HG02970 (cell line): Measurements from ENCODE around the gene IQCK.
"Not testable (repeated sequence)": the region's sequence is repeated elsewhere in the genome, so short reads cannot be mapped to it uniquely, and the experiment has no call there.

Source experiments
- ATAC-seq: cut with Tn5 transposase; IDR thresholded peaks from one replicate; pipeline ENCODE4 v1.9.1; 2021; ENCODE audit warnings: mild to moderate bottlenecking, moderate library complexity, moderate number of reproducible peaks; ENCODE audit not compliant: unreplicated experiment, low FRiP score

The IQCK gene

DNA sequence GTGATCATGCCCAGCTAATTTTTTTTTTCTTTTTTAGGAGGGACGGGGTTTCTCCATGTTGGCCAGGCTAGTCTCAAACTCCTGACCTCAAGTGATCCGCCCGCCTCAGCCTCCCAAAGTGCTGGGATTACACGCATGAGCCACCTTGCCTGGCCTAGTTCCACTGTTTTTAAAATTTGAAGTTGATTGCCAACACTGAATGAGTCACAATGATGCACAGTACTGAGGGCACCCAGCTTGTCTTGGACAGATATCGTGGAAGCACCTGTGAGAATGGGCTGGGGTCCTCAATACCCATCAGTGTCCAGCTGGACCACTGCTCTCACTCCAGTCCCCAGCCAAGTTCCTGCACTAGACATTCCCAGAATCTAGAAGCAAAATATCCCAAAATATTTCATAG is 2.5 kb upstream of the IQCK start:
- no peak for ATAC-seq

DNA sequence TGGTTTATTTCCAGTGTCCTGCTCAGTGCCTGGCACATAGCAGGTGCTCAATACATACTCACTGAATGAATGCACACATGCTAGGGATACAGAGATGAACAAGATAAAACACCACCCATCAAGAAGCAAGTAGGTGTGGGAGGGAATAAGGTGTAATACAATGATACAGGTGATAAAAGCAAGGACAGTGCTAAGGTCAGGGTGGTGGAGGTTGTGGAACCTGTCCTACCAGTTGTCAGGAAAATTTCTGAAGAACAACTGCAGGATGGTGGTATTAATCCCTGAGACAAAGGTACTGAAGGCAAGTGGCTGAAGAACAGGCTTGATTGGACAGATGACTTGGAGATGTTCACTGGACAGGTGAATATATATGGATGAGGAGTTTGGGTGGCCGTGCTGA is 1.9 kb upstream of the IQCK start:
- no peak for ATAC-seq

DNA sequence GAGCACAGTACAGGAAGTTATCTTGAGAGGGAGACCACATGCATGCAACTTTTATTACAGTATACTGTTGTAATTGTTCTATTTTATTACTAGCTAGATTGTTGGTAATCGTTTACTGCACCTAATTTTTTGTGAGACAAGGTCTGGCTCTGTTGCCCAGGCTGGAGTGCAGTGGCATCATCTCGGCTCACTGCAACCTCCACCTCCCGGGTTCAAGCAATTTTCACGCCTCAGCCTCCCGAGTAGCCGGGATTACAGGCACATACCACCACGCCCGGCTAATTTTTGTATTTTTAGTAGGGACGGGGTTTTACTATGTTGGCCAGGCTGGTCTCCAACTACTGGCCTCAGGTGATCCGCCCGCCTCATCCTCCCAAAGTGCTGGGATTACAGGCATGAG is 1.3 kb upstream of the IQCK start:
- ATAC-seq, result not testable (repeated sequence)

DNA sequence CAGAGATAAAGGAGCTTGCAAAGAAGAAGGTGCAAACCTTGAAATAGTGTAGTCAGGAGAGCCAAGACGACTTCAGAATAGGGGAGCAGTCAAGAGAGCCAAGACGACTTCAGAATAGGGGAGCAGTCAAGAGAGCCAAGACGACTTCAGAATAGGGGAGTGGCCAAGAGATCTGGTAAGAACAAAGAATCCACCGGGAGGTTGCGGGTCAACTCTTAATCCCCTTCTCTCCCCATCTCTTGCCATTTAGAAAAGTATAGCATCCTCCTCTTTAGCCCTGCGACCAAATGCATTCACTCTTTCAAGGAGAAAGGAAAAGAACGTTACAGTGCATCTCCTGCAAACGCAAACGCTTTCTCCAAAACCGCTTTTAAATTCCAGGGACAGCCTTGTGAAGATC is 757 bp upstream of the IQCK start:
- ATAC-seq, result no peak

DNA sequence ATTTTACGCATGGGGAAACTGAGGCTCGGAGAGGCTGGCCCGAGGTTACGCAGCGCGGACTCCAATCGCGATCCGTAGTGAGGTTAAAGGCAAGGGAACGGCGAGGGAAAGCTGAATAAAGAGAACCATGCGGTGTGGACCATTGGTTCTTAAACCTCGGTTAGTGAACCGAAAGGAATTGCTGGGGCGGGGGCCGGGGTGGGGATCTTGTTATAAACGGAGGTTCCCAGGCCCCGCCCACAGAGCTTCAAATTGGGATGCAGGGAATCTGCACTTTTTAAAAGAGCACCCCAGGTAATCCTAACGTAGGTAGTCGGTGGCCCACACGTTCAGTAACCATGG is 524 bp downstream of the IQCK start:
- no peak for ATAC-seq

DNA sequence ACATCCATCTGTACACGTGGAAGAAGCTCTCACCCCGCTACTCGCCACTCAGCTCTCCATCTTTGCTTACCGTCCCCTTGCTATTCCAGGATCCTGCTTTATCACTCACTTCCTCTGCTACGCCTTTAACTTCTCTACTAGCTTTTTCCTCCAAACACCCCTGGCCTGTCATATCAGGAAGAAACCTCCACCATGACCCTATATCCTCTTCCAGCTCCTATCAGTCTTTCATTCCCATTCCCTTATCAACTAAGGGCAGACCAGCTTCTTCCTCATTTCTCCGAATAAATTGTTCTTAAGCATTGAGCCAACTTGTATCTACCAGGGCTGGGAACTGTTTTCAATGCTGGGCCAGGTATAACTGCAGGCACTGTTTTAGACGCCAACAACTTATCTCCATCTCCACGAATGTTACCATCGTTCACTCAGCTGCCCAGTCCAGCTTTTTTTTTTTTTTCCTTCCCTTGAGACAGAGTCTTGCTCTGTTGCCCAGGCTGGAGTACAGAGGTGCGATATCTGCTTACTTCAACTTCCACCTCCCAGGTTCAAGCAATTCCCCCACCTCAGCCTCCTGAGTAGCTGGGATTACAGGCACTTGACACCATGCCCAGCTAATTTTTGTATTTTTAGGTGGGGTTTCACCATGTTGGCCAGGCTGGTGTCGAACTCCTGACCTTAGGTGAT is 4.3 kb downstream of the IQCK start:
- ATAC-seq, result no peak

DNA sequence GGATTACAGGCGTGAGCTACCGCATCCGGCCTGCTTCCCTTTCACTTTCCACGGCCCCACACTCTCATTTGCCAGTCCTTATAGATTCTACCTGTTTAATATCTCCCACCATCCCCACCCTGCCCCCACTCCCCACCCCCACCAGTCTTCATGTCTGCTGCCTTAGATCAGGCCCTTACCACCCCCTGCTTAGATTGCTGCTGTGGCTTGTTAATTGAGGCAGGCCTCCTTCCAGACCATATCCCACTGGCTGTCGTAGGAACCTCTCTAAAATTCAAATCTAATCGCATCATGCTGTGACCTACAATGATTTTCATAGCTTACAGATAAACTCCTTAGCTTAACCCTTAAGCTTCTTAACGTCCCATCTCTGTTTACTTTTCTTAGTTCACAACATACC is 4.9 kb downstream of the IQCK start:
- no peak for ATAC-seq

DNA sequence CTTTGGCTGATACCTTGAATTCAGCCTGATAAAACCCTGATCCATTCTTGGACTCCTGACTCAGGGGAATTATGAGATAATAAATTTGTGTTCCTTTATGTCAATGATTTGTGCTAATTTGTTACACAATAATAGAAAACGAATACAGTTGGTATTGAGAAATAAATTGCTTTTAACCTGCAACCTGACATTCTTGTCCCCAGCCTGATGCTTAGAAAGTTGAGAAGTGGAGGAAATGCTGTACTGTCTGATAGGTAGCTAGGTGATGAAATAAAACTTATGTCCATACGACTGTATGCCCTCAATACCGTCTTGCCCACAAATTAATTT is 10.5 kb downstream of the IQCK start:
- ATAC-seq, result no peak

DNA sequence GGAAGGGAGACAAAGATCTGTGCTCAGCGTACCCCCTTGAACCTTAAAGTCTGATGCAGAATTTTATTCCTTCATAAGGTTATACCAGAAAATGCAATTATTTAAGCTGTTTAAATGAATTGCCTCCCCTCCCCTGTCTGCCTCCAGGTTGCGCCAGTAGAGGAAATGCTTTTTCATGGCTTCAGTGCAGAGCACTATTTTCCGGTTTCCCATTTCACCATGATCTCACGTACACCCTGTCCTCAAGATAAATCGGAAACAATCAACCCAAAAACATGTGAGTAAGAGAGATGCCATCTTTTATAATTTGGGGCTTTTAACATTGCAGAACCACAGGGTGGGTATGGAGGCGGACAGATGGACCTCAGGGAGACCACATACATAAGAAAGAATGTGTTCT is 15.5 kb downstream of the IQCK start:
- ATAC-seq, result no peak

DNA sequence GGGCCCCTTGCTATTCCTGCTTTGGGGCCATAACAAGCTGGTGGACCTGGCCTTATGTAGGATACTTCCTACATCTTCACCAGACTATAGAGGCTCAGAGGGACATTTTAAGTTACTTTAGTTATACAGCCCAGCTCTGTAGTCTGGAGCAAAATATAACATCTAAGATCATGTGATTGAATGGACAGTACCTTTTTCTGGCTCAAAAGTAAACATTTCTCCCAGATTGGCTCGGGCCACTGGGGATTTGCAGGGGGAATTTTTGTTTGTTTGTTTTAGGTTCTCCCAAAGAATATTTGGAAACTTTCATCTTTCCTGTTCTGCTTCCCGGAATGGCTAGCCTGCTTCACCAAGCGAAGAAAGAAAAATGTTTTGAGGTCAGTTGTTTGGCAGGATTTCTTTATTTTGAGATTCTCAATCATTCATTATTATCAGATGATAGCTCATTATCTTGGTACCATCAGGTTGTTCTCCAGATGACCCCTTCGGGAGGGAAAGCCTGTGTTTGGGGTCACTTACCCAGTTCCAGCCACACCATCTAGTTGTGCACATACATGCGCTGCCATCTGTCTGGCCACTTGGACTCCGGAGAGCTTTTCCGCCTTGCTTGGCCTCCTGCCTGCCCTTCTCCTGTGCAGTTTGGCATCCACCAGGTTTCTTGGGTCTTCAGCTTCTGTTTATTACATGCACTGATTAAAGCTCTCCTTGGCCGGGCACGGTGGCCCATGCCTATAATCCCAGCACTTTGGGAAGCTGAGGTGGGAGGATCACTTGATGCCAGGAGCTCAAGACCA is 17.2 kb downstream of the IQCK start:
- no peak for ATAC-seq

DNA sequence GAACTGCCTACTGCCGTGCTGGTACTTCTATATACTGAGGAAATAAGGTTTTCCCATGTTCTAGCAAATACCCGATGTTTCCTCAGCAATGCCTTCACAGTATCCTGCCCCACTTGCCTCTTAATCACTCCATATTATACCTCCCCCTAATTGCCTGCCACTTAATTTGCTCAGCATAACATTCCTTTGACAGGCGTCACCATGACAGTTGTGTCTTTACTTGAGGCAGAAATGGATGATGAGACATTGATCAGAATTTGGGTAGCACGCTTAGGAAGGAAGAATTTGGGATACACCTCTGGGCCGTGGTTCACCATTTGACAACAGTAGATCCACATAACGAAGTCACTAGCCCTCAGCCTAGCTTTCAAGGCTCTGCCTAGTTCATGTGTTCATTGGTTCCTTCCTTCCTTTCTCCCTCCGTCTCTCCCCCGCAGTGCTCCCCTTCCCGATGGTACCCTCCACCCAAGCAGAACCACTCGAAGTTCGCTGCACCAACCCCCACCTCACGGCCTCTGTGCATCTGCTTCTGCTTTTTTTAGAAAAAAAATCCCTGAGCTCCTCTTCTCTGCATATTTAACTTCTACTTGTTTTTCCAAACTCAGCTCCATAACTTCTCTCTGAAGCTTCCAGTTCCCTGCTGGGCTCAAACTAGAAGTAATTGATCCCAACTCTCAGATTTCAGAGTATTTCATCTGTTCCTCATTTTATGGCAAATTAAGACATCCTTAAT is 19.4 kb downstream of the IQCK start:
- no peak for ATAC-seq

DNA sequence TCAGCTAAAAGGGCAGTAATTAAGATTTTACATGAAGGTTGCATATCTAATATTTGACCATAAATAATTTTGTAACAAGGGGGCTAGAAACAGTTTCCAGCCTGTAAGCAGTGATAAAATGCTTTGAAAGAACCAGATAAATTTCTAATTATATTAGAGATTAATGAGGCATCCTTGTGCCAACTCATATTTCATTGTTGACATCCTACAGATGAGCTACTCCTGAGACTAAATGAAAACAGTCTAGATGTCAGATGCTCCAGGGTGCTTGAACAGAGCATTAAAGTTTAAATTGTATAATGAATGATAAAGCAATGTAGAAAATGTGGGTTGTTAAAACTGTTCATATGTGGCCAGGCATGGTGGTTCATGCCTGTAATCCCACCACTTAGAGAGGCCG is 23.3 kb downstream of the IQCK start:
- no peak for ATAC-seq

DNA sequence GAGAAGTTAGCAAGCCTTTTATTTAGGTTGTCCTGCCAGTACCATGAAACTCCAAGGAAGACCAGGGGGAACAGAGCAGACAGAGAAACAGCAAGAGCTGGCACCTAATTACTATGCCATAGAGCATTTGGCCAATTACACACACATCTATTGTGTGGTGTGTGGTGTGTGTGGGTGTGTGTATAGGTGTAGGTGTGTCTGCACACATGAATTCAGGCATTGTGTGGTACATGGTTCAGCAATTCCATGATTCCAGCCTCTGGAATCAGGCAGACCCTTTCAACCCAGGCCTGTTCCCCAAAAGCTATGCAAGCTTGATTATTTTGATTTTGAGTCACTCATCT is 25.7 kb downstream of the IQCK start:
- no peak for ATAC-seq

DNA sequence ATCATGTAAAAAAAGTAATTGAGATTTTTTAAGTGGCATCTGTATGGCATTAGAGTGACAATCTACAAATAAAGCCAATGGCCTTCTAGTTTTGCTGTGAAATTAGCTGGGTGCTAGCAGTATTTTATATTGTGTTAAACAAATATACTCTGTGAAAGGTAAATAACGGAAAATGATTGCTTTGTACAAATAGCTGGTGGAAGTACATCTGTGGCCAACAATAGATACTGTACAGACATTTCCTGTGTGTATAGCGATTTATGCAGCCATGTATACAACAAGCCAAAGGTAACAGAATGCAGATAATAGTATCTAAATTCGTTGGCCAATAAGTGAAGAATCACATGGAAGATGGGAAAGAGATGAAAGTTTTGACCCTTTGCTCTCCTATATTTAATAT is 26.6 kb downstream of the IQCK start:
- no peak for ATAC-seq

DNA sequence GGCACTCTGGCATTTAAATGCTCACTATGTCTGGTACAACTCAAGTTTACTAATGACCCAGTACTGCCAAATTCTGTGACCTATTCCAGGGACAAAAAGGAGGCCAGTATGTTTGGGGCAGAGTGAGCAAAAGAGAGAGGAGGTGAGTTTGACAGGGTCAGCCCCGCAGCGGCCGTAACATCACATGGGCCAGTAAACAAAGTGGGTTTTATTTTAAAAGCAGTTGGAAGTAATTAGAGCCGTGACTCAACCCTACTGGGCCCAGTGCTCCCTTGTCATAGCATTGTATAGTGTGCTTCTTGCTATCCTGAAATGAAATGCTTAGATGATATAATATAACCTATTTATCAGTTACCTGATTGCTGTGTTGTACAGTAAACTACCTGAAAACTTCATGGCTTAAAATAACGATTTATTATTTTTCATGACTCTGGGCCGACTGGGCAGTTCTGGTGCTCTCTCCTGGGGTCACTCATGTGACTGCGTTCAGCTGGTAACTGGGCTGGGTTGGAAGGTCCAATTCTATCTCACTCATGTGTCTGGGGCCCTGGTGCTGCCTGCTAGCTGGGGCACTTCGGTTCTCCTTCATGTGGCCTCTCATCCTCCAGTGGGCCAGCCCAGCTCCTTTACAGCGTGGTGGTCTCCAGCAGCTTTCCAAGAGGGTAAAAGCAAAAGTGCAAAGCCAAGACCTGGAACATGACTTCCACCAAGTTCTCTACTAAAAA is 27.4 kb downstream of the IQCK start:
- no peak for ATAC-seq

DNA sequence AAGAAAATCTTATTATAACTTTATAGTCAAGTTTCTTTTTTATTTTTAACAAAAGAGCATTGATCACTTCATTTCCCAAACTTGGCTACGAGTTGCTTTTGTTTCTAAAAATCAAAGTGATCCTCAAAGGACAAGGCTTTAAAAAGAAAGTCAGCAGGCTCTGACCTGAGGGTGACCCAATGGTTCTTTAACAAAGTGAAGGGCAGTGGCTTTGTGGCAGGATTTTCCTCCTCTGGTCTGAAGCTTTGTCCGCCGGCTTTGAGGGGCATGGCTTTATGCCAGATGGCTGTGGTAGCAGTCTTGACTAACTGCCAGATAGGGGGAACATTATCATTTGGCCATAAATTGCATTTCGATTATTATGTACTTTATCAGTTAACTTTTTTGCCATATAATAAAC is 28.5 kb downstream of the IQCK start:
- no peak for ATAC-seq

DNA sequence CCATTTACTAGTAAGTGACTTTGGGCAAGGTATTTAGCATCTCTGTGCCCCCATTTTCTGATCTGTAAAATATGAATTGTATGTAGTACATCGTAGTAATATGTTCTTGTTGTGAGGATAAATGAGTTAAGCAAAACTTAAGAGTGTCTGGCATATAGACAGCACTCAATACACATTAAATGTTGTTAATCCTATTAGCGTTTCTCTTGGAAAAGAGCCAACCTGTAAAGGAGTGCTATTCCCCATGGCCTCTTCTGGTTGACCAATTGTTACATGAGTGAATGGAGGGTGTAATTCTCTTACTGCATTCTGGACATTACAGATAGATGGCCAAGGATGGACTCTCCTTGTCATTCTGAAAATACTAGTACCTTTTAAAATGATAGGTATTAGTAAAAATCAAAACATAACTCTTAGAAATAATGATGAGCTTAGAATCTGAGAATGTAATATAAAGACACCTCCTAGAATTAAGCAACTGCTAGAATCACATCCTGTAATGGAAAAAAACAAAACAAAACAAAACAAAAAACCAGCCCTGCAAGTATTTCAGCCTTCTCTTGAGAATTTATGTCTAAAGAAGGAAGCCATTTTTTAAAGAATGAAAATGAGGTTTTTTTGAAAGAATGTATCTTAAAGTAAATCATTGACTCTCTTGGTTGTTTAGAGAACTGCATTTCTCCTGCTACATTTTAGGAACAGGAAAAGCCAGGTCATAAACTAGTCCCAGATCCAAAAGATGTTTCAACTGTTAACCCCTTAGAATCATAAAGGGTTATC is 30.5 kb downstream of the IQCK start:
- ATAC-seq, result no peak

DNA sequence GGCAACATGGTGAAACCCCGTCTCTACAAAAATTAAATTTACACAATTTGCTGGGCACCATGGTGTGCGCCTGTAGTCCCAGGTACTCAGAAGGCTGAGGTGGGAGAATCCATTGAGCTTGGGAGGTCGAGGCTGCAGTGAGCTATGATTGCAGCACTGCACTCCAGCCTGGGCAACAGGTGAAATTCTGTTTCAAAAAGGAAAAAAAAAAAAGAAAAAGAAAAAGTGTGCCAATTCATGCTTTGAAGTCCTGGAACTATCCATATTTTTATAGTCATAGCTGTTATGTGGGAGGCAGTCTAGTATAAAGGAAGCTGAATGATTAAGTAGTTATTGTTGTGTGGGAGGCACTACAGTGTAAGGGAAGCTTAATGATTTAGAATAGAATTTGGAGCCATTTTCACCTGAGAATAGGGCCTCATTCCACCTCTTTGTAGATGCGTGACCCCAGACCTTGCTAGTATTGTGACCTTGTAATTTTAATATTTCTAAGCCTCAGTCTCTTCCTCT is 31.6 kb downstream of the IQCK start:
- no peak for ATAC-seq

DNA sequence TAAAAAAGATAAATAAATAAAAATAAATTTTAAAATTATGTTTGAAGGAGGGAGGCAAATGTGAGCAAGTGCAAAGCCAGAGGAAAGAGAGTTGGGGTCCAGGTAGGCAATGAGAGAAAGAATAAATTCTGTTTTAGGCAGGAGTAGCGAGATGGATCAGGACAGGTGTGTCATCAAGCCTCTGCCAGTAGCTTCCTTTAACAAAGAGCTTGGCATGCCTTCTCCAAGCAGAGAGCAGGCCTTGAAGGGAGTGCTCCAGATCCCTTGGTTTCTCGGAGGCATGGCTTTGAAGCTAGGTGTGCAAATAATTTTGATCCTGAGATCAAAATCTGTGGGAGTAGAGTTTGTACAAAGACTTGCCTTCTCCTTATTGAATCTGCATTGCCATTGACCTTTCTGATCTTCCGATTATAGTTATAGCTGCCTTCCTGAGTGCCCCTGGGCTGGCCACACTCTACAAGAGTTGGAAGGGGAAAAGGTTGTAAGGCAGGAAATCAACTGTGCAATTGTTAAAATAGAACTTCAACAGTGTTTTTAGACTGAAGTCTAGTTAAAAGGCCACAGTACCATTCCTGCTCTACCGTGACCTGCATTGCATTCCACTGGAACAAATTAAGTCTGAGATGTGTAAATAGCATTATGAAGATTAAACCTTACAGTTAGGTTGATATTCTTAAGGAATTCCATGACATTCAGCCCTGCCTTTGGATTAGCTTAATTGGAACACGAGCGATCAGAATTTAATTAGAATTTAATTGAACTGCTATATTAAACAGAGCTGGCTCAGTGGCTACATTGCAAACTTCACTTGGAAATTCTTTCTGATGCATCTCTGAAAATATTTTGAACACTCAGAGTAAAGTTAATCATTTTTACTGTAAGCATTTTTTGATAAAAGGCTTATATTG is 33.7 kb downstream of the IQCK start:
- no peak for ATAC-seq
